GM04503 (cell line): ENCODE results near the gene NQO2.
A peak's percentile ranks its signal among the peaks of the same experiment; 100 is the strongest.
"Not testable (repeated sequence)": the region's sequence is repeated elsewhere in the genome, so short reads cannot be mapped to it uniquely, and the experiment has no call there.

ENCODE experiments used
- DNase-seq: peaks from one replicate; pipeline ENCODE4 v3.0.0-alpha.2; 2012; ENCODE audit warnings: low read depth

The NQO2 gene

DNA sequence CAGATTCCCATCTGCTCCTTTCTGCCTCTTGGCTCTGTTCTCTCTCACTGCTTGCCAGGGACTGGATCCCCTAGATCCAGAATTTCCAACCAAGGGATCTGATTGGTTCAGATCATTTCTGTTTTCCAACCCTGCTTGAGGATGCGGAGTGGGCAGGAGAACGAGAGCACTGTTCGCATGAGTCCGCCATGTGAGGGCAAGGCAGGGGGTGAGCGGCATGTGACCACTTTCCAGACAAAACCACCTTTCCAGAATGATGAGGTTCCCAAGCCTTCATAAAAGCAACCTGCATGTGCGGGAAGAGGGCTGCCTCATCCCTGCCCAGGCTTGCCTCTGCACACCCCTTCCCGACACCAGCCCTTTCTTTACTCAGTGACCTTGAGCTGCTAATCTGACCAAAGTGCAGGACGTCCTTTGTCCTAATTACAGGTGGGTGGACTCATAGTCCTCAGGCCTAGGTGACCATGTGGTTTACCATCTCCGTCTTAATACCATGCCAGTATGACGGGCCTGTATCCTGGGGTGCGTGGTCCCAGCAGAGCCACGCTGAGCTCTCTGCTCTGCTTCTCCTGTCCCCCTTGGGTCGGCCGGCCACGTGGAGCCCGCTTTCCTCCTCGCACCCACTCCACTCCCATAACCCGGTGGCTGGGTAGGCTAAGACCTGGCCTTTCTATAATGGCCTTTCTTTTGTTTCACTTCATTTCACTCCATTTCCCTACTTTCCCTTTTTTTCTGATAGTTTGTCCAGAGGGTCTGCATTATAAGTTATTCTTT is 14.4 kb downstream of the NQO2 start:
- no peak for DNase-seq

DNA sequence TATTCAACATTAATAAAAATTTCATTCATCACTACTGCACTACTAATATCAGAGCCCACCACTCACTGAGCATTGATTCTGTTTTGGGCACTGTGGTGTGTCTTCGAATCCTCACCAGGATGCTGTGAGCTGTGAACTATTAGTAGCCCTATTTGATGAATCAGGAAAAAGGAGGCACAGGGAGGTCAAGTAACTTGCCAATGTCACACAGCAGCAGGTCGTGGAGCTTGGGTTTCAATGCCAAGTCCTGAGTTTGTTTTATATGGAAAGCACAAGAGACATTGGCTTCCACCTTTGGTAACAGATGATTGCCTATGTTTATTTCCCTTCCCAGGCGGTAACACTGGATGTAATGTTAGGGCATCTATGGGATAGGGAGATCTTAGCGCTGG is 15.0 kb downstream of the NQO2 start:
- DNase-seq: no peak

- DNase-seq: no peak
These were observed 15.4 kb downstream of the NQO2 start for GRCh38 chr6:3015144-3015543.

DNA sequence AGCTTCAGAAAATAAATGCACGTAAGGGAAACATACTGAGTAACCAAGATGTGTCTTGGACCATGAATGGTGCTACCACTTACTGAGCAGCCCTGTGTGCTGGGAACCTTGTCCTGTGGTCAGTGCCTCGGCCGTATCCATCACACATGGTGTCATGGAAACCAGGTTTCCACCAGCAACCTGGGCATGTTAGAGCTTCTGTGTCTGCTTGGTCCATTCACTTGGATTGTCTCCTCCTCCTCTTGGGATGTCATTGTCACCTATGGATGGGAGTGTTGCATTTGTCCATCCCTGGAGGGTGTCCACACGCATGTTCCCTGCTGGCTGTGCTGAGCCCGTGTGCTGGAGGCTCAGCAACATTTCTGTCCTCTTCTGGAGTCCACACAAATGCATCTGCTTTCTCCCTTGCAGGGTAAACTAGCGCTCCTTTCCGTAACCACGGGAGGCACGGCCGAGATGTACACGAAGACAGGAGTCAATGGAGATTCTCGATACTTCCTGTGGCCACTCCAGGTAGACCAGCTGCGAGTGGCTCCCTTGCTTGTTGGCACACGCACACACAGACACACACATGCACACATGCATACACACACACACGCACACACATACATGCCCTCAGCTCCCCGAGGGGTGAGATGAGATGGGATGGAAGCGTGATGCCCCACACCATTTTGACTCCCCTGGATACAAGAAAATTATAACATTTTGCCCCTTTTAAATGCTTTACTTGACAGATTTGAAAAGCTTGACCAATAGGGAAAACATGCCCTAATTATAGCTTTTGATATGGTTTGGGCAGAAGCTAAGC is 17.0 kb downstream of the NQO2 start:
- DNase-seq: no peak

GRCh38 chr6:3017304-3017703 is 17.6 kb downstream of the NQO2 start:
- no peak for DNase-seq

- DNase-seq: no peak
These were observed 19.4 kb downstream of the NQO2 start for GRCh38 chr6:3019065-3019464.

GRCh38 chr6:3019749-3020320 is 20.1 kb downstream of the NQO2 start:
- no peak for DNase-seq

DNA sequence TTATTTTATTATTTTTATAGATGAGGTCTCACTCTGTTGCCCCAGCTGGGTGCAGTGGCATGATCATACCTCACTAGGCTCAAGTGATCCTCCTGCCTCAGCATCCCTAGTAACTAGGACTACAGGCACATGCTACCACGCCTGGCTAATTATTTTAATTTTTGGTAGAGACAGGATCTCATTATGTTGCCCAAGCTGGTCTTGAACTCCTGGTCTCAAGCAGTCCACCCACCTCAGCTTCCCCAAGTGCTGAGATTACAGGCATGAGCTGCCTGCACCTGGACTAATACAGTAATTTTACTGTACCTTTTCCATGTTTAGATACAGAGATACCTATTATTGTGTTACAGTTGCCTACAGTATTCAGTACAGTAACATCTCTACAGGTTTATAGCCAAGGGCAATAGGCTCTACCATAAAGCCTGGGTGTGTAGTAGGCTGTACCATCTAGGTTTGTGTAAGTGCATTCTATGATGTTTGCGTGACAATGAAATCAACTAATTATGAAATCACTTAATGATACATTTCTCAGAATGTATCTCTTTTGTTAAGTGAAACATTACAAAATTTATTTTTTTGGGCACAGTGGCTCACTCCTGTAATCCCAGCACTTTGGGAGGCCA is 21.4 kb downstream of the NQO2 start:
- not testable (repeated sequence) for DNase-seq

GRCh38 chr6:3022765-3023662 is 23.3 kb downstream of the NQO2 start:
- peak; percentile 11 for DNase-seq

DNA sequence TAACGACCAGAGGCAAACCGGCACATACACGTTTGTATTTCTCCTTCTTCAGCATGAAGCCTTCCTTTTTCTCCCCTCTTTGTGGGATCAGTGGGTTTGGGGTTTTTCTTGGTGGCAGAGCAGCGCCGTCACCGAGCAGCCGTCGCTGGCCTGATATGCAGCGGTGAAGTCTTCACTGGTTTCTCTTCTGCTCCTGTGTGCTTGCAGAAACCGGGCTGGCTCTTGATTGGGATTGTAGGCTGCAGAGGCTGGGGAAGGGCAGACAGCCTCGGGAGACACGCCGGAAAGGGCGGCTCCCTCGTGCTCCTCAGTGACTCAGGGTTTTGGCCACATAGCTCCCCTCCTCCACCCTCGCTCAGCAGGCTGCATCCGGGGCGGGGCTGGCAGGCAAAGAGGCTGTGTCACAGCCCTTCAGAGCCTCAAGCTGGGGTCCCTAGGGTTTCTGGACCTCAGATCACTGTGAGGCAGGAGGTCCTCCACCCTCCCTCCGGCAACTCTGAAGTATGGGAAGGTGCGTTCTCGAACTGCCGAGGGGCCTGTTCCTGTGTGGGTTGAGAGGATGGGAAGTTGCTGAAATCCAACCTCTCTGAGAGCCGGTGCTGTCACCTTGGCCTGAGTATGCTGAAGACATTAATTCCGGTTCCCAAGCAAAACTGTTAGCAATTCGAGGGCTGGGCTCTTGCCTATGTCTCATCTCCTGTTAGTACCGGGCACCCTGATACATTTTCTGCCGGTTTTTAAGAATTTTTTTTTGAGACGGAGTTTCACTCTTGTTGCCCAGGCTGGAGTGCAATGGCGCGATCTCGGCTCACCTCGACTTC is 24.2 kb downstream of the NQO2 start:
- peak; percentile 78 for DNase-seq

DNA sequence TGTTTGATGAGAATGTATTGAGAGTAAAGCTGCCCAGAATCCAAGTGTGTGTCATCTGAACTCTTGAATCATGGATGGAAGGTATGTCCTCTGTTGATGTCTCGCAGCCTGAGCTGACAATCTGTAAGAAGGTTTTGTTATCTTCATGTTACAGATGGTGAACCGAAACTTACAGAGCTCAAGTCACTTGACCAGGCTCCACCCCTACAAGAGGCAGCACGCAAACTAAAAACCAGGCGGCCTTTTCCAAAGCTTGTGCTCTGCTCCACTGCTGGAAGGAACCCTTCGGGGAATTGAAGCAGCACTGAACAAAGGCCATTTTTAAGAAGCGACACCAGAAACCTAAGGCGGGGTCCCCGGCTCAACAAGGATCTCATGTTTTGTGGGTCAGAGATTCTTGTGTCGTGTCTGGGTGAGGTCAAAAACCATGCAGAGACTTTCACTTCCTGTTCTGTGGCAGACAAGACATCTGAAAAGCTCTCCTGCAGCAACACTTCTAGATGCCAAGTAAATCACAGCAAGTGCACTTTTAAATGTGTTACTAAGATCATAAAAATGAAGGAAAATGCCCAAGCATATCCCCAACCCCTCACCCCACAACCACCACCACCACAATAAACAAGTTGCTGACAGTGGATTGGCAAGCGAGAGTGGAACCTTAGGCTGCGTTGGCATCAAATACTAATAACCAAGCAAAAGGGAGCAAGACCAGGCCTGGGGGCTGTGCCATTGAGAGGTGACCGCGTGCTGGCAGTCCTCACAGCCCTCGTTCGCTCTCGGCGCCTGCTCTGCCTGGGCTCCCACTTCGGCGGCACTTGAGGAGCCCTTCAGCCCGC is 27.3 kb downstream of the NQO2 start:
- DNase-seq: no peak

- DNase-seq: not testable (repeated sequence)
These were observed 28.5 kb downstream of the NQO2 start for GRCh38 chr6:3028156-3028555.

DNA sequence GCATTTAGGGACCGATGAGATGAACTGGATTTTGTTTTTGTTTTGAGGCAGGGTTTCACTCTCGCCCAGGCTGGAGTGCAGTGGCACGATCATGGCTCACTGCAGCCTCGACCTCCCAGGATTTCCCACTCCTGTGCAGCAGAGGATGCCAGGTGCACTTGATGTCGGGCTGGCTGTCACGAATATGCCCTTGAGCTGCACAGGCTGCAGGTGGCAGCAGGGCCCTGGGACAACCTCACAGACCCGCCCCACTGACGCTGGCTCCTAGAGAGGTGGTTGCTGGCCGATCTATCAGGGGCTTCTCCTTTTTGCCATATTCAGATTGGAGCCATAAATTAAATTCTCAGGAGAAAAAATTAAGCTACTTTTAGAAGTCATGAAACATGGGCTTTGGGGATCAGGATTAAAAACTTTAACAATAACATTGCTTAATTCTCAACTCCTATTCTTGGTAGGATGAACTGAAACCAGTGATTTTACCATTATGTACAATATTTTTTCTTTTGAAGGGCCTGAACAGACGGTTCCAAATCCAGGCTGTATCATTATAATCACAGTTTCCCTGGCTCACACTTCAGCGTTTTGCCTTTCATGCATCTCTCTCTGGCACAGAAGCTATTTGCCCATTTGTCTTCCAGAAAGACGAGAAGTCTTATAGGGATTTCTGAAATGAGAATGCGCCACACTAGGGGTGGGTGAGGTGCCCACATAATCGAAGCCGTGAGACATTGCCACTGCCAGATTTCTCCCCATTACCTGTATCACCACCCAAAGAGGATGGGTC is 32.4 kb downstream of the NQO2 start:
- no peak for DNase-seq

- DNase-seq: no peak
These were observed 33.3 kb downstream of the NQO2 start for GRCh38 chr6:3032986-3033385.

GRCh38 chr6:3033652-3034051 is 34.0 kb downstream of the NQO2 start:
- DNase-seq: no peak

GRCh38 chr6:3035397-3035796 is 35.7 kb downstream of the NQO2 start:
- no peak for DNase-seq

GRCh38 chr6:3036861-3037637 is 37.4 kb downstream of the NQO2 start:
- no peak for DNase-seq
